ENCODE data around the gene MAP3K19. TPM values are rescaled to one million over a fixed set of nuclear protein-coding genes. Genes with fewer than 3 reads are reported as not detected.

Gene MAP3K19
- total RNA-seq, 1 experiment from 2014 or later, result not detected

- POLR2A ChIA-PET, result no interaction called here
- no peak overlapping the region for H3K27ac ChIP-seq (ENCODE audit: low read depth, low read length)
- no peak for ATAC-seq
Measured at GRCh38 chr2:135072125-135072997, 25.1 kb upstream of the MAP3K19 start.

GRCh38 chr2:135066710-135067109, 19.5 kb upstream of the MAP3K19 start:
- POLR2A ChIA-PET, result no interaction called here
- ATAC-seq, result no peak

More at GRCh38 chr2:135072125-135072997, 25.1 kb upstream of the MAP3K19 start:
- no peak overlapping the region for H3K4me2 ChIP-seq (ENCODE audit: low read length)
- peaks cover 66% of the 10 kb centered on the region for H3K79me2 ChIP-seq (ENCODE audit: insufficient read depth, low read length)
- peak; percentile 31 for DNase-seq (ENCODE audit: low read depth, low spot score)
- no peaks in the 10 kb centered on the region for H3K4me1 ChIP-seq (ENCODE audit: control insufficient read depth in 1 of 2, insufficient read depth in 2 of 2, low read length in 2 of 2)
- peaks cover 20 to 31% of the 10 kb centered on the region in 2 experiments; a peak in 3 of 4 replicates for H3K9me3 ChIP-seq (ENCODE audit: control insufficient read depth in 1 of 2, insufficient read depth in 1 of 2, low read depth in 1 of 2, low read length in 2 of 2)
- TF ChIP-seq YY1 (IDR thresholded peaks at IDR 0.05; ENCODE audit: extremely low read depth, insufficient replicate concordance, low read depth, low read length) (no peak), CBX3 (IDR thresholded peaks at IDR 0.05; ENCODE audit: low read depth) (peak; percentile 57; the same call in 1 of the 2 replicates)
- intact Hi-C loops (cut with micrococcal nuclease), result no loop called here
- H3K4me3 ChIP-seq (replicated peaks in 1 of 2; ENCODE audit: low read depth in 1 of 2, low read length in 2 of 2), result no peak overlapping the region
- H3K9ac ChIP-seq (ENCODE audit: low read length), result no peak overlapping the region
- peaks cover 0 to 7% of the 10 kb centered on the region in 2 experiments; a peak in 1 of 4 replicates for H3K36me3 ChIP-seq (ENCODE audit: control insufficient read depth in 1 of 2, insufficient read depth in 2 of 2, low read length in 2 of 2)
- CTCF ChIA-PET, result no interaction called here
- H4K20me1 ChIP-seq (ENCODE audit: insufficient read depth), result no peaks in the 10 kb centered on the region
- no TSS peak for BruUV-seq (replicated peaks)
- no peaks in the 10 kb centered on the region for H3K9me2 ChIP-seq (ENCODE audit: insufficient read depth)
- RAD21 ChIA-PET (ENCODE audit: low non-redundant PET in 1 of 2, low total read pairs in 2 of 2, uncharacterized antibody in 2 of 2, unreplicated experiment in 2 of 2), result no interaction called here
- H3K27me3 ChIP-seq (ENCODE audit: insufficient read depth, low read length), result no peaks in the 10 kb centered on the region
- H2AFZ ChIP-seq (ENCODE audit: low read depth, low read length, poor library complexity, severe bottlenecking), result no peak overlapping the region

More at GRCh38 chr2:135066710-135067109, 19.5 kb upstream of the MAP3K19 start:
- Histone ChIP-seq H3K9ac (ENCODE audit: low read length) (no peak overlapping the region), H3K9me2 (ENCODE audit: insufficient read depth) (no peaks in the 10 kb centered on the region), H4K20me1 (ENCODE audit: insufficient read depth) (no peaks in the 10 kb centered on the region), H3K9me3 (ENCODE audit: control insufficient read depth in 1 of 2, insufficient read depth in 1 of 2, low read depth in 1 of 2, low read length in 2 of 2) (peaks cover 3 to 9% of the 10 kb centered on the region in 2 experiments; a peak in 2 of 4 replicates), H3K36me3 (ENCODE audit: control insufficient read depth in 1 of 2, insufficient read depth in 2 of 2, low read length in 2 of 2) (peaks cover 0 to 13% of the 10 kb centered on the region in 2 experiments; a peak in 2 of 4 replicates), H3K4me2 (ENCODE audit: low read length) (no peak overlapping the region), H3K4me1 (ENCODE audit: control insufficient read depth in 1 of 2, insufficient read depth in 2 of 2, low read length in 2 of 2) (no peaks in the 10 kb centered on the region), H3K27ac (ENCODE audit: low read depth, low read length) (no peak overlapping the region), H3K27me3 (ENCODE audit: insufficient read depth, low read length) (no peaks in the 10 kb centered on the region), H3K4me3 (replicated peaks in 1 of 2; ENCODE audit: low read depth in 1 of 2, low read length in 2 of 2) (no peak overlapping the region), H3K79me2 (ENCODE audit: insufficient read depth, low read length) (peaks cover 92% of the 10 kb centered on the region), H2AFZ (ENCODE audit: low read depth, low read length, poor library complexity, severe bottlenecking) (no peak overlapping the region)
- no peak for DNase-seq (ENCODE audit: low read depth, low spot score)
- TF ChIP-seq FOSL1 (IDR thresholded peaks at IDR 0.05; ENCODE audit: low read depth) (no peak), SRF (IDR thresholded peaks at IDR 0.05; ENCODE audit: low read depth) (no peak), CBX3 (IDR thresholded peaks at IDR 0.05; ENCODE audit: low read depth) (no peak), ELF1 (IDR thresholded peaks at IDR 0.05; ENCODE audit: borderline replicate concordance, low read depth) (no peak), ZBTB33 (IDR thresholded peaks at IDR 0.05; ENCODE audit: extremely low read depth, insufficient replicate concordance, low read length) (no peak), SIN3A (IDR thresholded peaks at IDR 0.05; ENCODE audit: low read depth) (no peak), TCF7L2 (IDR thresholded peaks at IDR 0.05; ENCODE audit: borderline replicate concordance, extremely low read depth, insufficient read depth, insufficient read length) (no peak), SP1 (IDR thresholded peaks at IDR 0.05; ENCODE audit: low read depth) (no peak), JUND (IDR thresholded peaks at IDR 0.05) (no peak), POLR2AphosphoS5 (IDR thresholded peaks at IDR 0.05; ENCODE audit: low read depth, low read length) (no peak), EGR1 (IDR thresholded peaks at IDR 0.05; ENCODE audit: low read depth) (no peak), ATF3 (IDR thresholded peaks at IDR 0.05) (no peak), EZH2 (IDR thresholded peaks at IDR 0.05) (no peak)
- ChIA-PET CTCF (no interaction called here), RAD21 (ENCODE audit: low non-redundant PET in 1 of 2, low total read pairs in 2 of 2, uncharacterized antibody in 2 of 2, unreplicated experiment in 2 of 2) (no interaction called here)
- intact Hi-C loops (cut with micrococcal nuclease), result no loop called here
- BruUV-seq (replicated peaks), result no TSS peak

Data from HCT116 (cell line).